ENCODE results near the gene FBXO27.

GRCh38 chr19:39074205-39074692 lies 41.9 kb upstream of the FBXO27 start:
- TF ChIP-seq EZH2phosphoT487 (IDR thresholded peaks at IDR 0.05; ENCODE audit: low read depth): no peak
- TF ChIP-seq CTCF (IDR thresholded peaks at IDR 0.05; ENCODE audit: low read depth, low read length): no peak
